Naive thymus-derived CD4-positive, alpha-beta T cell (primary cell): ENCODE results near the gene RAD51B. TPM values are rescaled to one million over a fixed set of nuclear protein-coding genes. Genes with fewer than 3 reads are reported as not detected.

Experiments
- ATAC-seq: fragments of 150-1000 bp; cut with Tn5 transposase; 2 replicates; pipeline ENCODE4 v1.10.0; 2021; ENCODE audit warnings: mild to moderate bottlenecking, moderate library complexity
- CTCF ChIA-PET: fragments of 350-600 bp; sonication (Branson Sonifier 250); formaldehyde crosslinking; loops from one replicate; lab custom pipeline; 2021; ENCODE audit warnings: antibody characterized with exemption; lab: Charles Lee
- POLR2A ChIA-PET: fragments of 350-600 bp; sonication (Branson Sonifier 250); formaldehyde crosslinking; loops from one replicate; lab custom pipeline; 2021; ENCODE audit warnings: antibody characterized with exemption, inconsistent platforms; lab: Charles Lee
- DNase-seq, 9 donors: peaks; one replicate each; pipeline versions ENCODE4 v3.0.0 to v3.0.0-alpha.2; 2020 to 2022; ENCODE audit warnings: mixed read lengths in 1 of 9
- H3K27ac ChIP-seq: one replicate; pipeline ENCODE4 v1.7.0; 2013; ENCODE audit warnings: mild to moderate bottlenecking, low read depth, low read length, moderate library complexity
- H3K27me3 ChIP-seq, 2 donors: one replicate each; pipeline ENCODE4 v1.7.0; 2013; ENCODE audit warnings: low read length in 2 of 2, mild to moderate bottlenecking in 2 of 2, moderate library complexity in 2 of 2; ENCODE audit not compliant: control insufficient read depth in 2 of 2, insufficient read depth in 2 of 2
- H3K36me3 ChIP-seq, 3 experiments: 1 replicate in 2 of 3; 2 replicates in 1 of 3; pipeline ENCODE4 v1.7.0; 2013; ENCODE audit warnings: low read length in 3 of 3, mild to moderate bottlenecking in 3 of 3, moderate library complexity in 1 of 3; ENCODE audit not compliant: insufficient read depth in 3 of 3, control insufficient read depth in 2 of 3
- H3K4me1 ChIP-seq, 2 donors: one replicate each; pipeline ENCODE4 v1.7.0; 2013; ENCODE audit warnings: low read length in 2 of 2, mild to moderate bottlenecking in 2 of 2, moderate library complexity in 1 of 2; ENCODE audit not compliant: control insufficient read depth in 2 of 2, insufficient read depth in 2 of 2
- H3K4me3 ChIP-seq: 2 replicates; pipeline ENCODE4 v1.7.0; 2013; ENCODE audit warnings: mild to moderate bottlenecking, low read length
- H3K9me3 ChIP-seq, 3 experiments: 1 replicate in 2 of 3; 2 replicates in 1 of 3; pipeline ENCODE4 v1.7.0; 2013; ENCODE audit warnings: low read length in 3 of 3; ENCODE audit not compliant: control insufficient read depth in 2 of 3
- H3K27ac Mint-ChIP-seq, 9 donors: one replicate each; pipeline ENCODE4 v1.8.0; 2020 to 2022; ENCODE audit warnings: mixed read lengths in 9 of 9, mild to moderate bottlenecking in 8 of 9, moderate library complexity in 5 of 9, inconsistent platforms in 2 of 9
- H3K27me3 Mint-ChIP-seq, 5 donors: one replicate each; pipeline ENCODE4 v1.8.0; 2021 to 2022; ENCODE audit warnings: mixed read lengths in 5 of 5, mild to moderate bottlenecking in 1 of 5
- H3K36me3 Mint-ChIP-seq, 5 donors: one replicate each; pipeline ENCODE4 v1.8.0; 2020 to 2022; ENCODE audit warnings: mixed read lengths in 5 of 5, mild to moderate bottlenecking in 3 of 5, inconsistent platforms in 1 of 5
- H3K4me1 Mint-ChIP-seq, 7 donors: one replicate each; pipeline ENCODE4 v1.8.0; 2020 to 2022; ENCODE audit warnings: mixed read lengths in 7 of 7, mild to moderate bottlenecking in 3 of 7, inconsistent platforms in 1 of 7
- H3K4me3 Mint-ChIP-seq, 10 donors: one replicate each; pipeline ENCODE4 v1.8.0; 2020 to 2022; ENCODE audit warnings: mild to moderate bottlenecking in 10 of 10, mixed read lengths in 10 of 10, moderate library complexity in 6 of 10, inconsistent platforms in 2 of 10
- H3K9me3 Mint-ChIP-seq, 11 donors: one replicate each; pipeline ENCODE4 v1.8.0; 2020 to 2022; ENCODE audit warnings: mixed read lengths in 11 of 11, mild to moderate bottlenecking in 4 of 11, inconsistent platforms in 1 of 11, moderate library complexity in 1 of 11
- intact Hi-C, 2 donors: fragments of 100-400 bp; cut with micrococcal nuclease; formaldehyde crosslinking; loops; one replicate each; pipeline ENCODE4 v1.15.1; 2023
- polyA plus RNA-seq, 2 donors: library from polyadenylated mRNA; unstranded; fragments of 300-500 nt; fragmentation: Illumina TruSeq; gene quantifications; one replicate each; pipeline ENCODE4 v1.2.3, GENCODE V29; 2021
- total RNA-seq, 6 experiments: library from RNA in 5 of 6; stranded (reverse) in 5 of 6; gene quantifications; 1 replicate in 5 of 6; 2 replicates in 1 of 6; pipeline ENCODE4 v1.2.3 and lab custom pipeline; 2021 to 2026

RAD51B gene
- total and polyA plus RNA-seq, 7 experiments from 2014 or later, result 15.0 to 42.2 (median 28.8) TPM

- Mint-ChIP-seq H3K27ac (no peak overlapping the region), H3K4me1 (peaks cover 8 to 26% (median 17%) of the 10 kb centered on the region in 7 donors), H3K27me3 (no peaks in the 10 kb centered on the region), H3K9me3 (peaks cover 0 to 7% (median 0%) of the 10 kb centered on the region in 11 donors), H3K36me3 (peaks cover 0 to 5% (median 0%) of the 10 kb centered on the region in 5 donors), H3K4me3 (no peak overlapping the region)
- Histone ChIP-seq H3K36me3 (no peaks in the 10 kb centered on the region), H3K9me3 (no peaks in the 10 kb centered on the region), H3K4me1 (peaks cover 0 to 11% of the 10 kb centered on the region in 2 donors), H3K4me3 (no peak overlapping the region), H3K27me3 (no peaks in the 10 kb centered on the region), H3K27ac (no peak overlapping the region)
- intact Hi-C loops, result no loop called here
- ChIA-PET POLR2A (interaction anchor here (0.9 kb wide), 1 partner anchor 9 kb away, joined by 4 read pairs; no protein-coding TSS in a partner anchor), CTCF (no interaction called here)
- no peak for DNase-seq
- ATAC-seq, result no peak
Observed at GRCh38 chr14:68596701-68597100, 777.1 kb downstream of the RAD51B start.

DNA sequence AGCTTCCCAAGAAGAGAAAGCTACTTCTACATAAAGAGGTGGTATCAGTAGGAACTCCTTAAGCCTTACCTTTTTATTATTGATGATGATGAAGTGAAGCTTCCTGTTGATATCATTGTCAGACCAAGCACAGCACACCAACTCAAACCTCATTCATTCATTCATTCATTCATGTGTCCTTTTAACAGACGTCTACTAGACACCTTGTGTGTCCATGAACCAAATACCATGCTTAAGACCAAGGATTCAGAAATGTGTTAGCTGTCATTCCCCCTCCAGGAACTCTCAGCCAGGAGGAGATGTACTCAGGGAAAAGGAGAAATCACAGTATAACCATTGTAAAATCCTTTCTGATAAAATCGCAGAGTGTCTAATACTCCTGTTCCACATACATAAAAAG, 778.5 kb downstream of the RAD51B start:
- H3K27me3 Mint-ChIP-seq, result no peaks in the 10 kb centered on the region
- no peak overlapping the region for H3K27ac Mint-ChIP-seq
- ChIA-PET POLR2A (no interaction called here), CTCF (no interaction called here)
- DNase-seq (no peak), ATAC-seq (no peak)
- H3K36me3 ChIP-seq, result no peaks in the 10 kb centered on the region
- no peak overlapping the region for H3K4me3 ChIP-seq
- peaks cover 0 to 11% of the 10 kb centered on the region in 2 donors for H3K4me1 ChIP-seq
- H3K9me3 Mint-ChIP-seq, result peaks cover 0 to 8% (median 0%) of the 10 kb centered on the region in 11 donors
- no peak overlapping the region for H3K27ac ChIP-seq
- H3K27me3 ChIP-seq, result no peaks in the 10 kb centered on the region
- H3K9me3 ChIP-seq, result no peaks in the 10 kb centered on the region
- H3K36me3 Mint-ChIP-seq, result peaks cover 0 to 5% (median 0%) of the 10 kb centered on the region in 5 donors
- no peak overlapping the region for H3K4me3 Mint-ChIP-seq
- intact Hi-C loops, result no loop called here
- peaks cover 13 to 21% (median 15%) of the 10 kb centered on the region in 7 donors for H3K4me1 Mint-ChIP-seq

GRCh38 chr14:68598621-68599447, 779.3 kb downstream of the RAD51B start:
- intact Hi-C loops, result no loop called here
- Histone ChIP-seq H3K9me3 (no peaks in the 10 kb centered on the region), H3K4me3 (no peak overlapping the region), H3K4me1 (peaks cover 0 to 11% of the 10 kb centered on the region in 2 donors), H3K36me3 (no peaks in the 10 kb centered on the region), H3K27me3 (no peaks in the 10 kb centered on the region), H3K27ac (no peak overlapping the region)
- peak; percentile 85 for ATAC-seq
- ChIA-PET POLR2A (no interaction called here), CTCF (no interaction called here)
- H3K9me3 Mint-ChIP-seq, result peaks cover 0 to 8% (median 0%) of the 10 kb centered on the region in 11 donors
- DNase-seq, result no peak
- no peak overlapping the region for H3K4me3 Mint-ChIP-seq
- H3K4me1 Mint-ChIP-seq, result peaks cover 7 to 18% (median 12%) of the 10 kb centered on the region in 7 donors
- H3K27ac Mint-ChIP-seq, result no peak overlapping the region
- no peaks in the 10 kb centered on the region for H3K27me3 Mint-ChIP-seq
- H3K36me3 Mint-ChIP-seq, result peaks cover 0 to 5% (median 0%) of the 10 kb centered on the region in 5 donors

DNA sequence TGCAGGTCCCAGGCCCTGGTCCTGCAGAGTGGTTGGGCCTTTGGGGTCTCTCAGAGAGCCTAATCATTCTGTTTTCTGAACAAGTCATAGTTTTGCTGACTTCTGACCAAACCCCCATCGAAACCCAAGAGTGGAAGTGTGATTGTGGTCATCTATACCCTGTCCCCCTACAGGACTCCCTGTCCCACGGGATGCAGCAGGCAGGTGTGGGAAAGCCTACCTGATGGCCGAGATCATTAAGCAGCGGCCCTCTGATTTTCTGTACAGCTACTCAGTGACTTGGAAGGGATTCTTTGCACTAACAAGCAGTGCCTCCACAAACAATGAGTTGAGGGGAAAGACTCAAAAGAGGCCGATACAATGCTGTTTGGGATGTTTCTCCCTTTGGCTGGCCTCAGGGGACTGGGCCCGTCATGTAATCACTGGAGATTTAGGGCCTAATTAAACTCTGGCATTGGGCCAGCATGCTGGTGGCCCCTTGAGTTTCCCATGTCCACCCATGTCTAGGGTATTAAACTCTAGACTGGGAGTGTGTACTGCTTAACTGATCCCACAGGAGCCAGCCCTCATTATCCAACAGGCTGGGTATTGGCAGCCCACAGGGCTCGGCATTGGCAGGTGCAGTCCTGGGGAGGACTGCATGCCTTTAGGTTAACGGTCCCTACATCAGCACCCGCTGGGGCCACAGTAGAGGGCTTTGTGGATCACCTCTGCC, 780.5 kb downstream of the RAD51B start:
- POLR2A ChIA-PET, result interaction anchor here (0.9 kb wide), 1 partner anchor 175 kb away, joined by 3 read pairs; no protein-coding TSS in a partner anchor
- no peaks in the 10 kb centered on the region for H3K27me3 Mint-ChIP-seq
- no peak overlapping the region for H3K27ac ChIP-seq

GRCh38 chr14:68602507-68602906, 782.9 kb downstream of the RAD51B start:
- Mint-ChIP-seq H3K4me3 (no peak overlapping the region), H3K27ac (no peak overlapping the region), H3K36me3 (peaks cover 0 to 8% (median 6%) of the 10 kb centered on the region in 5 donors), H3K9me3 (peaks cover 0 to 12% (median 5%) of the 10 kb centered on the region in 11 donors), H3K4me1 (peaks cover 5 to 16% (median 11%) of the 10 kb centered on the region in 7 donors), H3K27me3 (no peaks in the 10 kb centered on the region)
- intact Hi-C loops, result no loop called here
- Histone ChIP-seq H3K36me3 (no peaks in the 10 kb centered on the region), H3K4me1 (peaks cover 0 to under 1% of the 10 kb centered on the region in 2 donors), H3K9me3 (peaks cover 0 to 4% (median 0%) of the 10 kb centered on the region in 3 experiments), H3K27me3 (no peaks in the 10 kb centered on the region), H3K4me3 (no peak overlapping the region), H3K27ac (no peak overlapping the region)
- CTCF ChIA-PET, result no interaction called here
- no peak for ATAC-seq
- DNase-seq, result no peak
- POLR2A ChIA-PET, result no interaction called here

More for the DNA sequence above, 780.5 kb downstream of the RAD51B start:
- Mint-ChIP-seq H3K27ac (no peak overlapping the region), H3K4me3 (no peak overlapping the region), H3K36me3 (peaks cover 0 to 5% (median 0%) of the 10 kb centered on the region in 5 donors), H3K4me1 (peaks cover 0 to 11% (median 2%) of the 10 kb centered on the region in 7 donors), H3K9me3 (peaks cover 0 to 8% (median 0%) of the 10 kb centered on the region in 11 donors)
- Histone ChIP-seq H3K36me3 (no peaks in the 10 kb centered on the region), H3K9me3 (peaks cover 0 to 4% (median 0%) of the 10 kb centered on the region in 3 experiments), H3K4me1 (no peaks in the 10 kb centered on the region), H3K4me3 (no peak overlapping the region), H3K27me3 (no peaks in the 10 kb centered on the region)
- intact Hi-C loops, result no loop called here
- no peak for ATAC-seq
- CTCF ChIA-PET, result interaction anchor here (0.7 kb wide), 1 partner anchor 198 kb away, joined by 3 read pairs; no protein-coding TSS in a partner anchor
- no peak for DNase-seq

DNA sequence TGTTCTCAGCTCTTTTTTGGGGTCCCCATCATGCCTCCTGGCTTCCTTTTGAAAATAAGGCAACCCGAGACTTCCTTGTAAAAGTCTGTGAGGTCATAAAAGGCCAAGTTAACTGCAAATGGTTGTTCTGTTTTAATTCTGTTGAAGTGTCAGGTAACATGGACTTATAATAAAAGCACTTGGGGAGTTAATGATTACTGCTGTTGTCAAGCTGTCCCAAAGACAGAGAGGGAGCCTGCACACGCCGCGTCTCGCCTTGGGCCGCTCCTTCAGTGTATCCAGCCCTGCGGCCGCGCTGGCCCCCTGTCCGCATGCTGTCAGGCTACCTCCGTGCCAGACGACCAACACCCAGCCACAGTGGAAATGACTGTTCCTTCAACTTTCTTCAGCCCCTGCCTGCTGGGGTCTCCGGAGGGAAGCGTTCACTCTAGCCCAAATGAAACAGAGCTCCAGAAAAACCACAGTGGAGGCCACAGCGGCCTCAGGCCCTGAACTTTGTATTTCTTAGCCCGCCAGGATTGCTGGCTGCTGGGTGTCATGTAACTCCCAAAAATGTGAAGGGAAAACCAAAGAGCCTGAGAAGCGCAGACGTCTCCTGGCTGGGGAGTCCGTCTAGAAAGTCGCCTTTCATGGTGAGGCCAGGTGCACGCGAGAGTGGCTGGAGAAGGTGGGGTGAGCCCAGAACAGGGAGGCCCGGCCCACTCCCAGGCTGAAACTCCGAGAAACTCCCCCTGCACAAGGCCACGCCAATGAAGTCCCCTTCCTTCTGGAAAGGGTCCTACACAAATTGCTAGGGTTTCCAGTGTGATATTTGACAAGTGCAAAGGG, 784.2 kb downstream of the RAD51B start:
- no peak for DNase-seq
- Mint-ChIP-seq H3K36me3 (peaks cover 0 to 7% (median 5%) of the 10 kb centered on the region in 5 donors), H3K4me3 (no peak overlapping the region), H3K4me1 (peaks cover 8 to 21% (median 18%) of the 10 kb centered on the region in 7 donors), H3K27me3 (no peaks in the 10 kb centered on the region), H3K27ac (no peak overlapping the region), H3K9me3 (peaks cover 0 to 12% (median 5%) of the 10 kb centered on the region in 11 donors)
- intact Hi-C loops, result no loop called here
- Histone ChIP-seq H3K4me1 (peaks cover 0 to 5% of the 10 kb centered on the region in 2 donors), H3K4me3 (no peak overlapping the region), H3K36me3 (no peaks in the 10 kb centered on the region), H3K27me3 (no peaks in the 10 kb centered on the region), H3K9me3 (peaks cover 0 to 4% (median 0%) of the 10 kb centered on the region in 3 experiments), H3K27ac (no peak overlapping the region)
- CTCF ChIA-PET, result interaction anchor here (0.6 kb wide), 1 partner anchor 155 kb away, joined by 3 read pairs; no protein-coding TSS in a partner anchor
- POLR2A ChIA-PET, result no interaction called here
- no peak for ATAC-seq
